ENCODE measurements around the gene CCNDBP1.

GRCh38 chr15:43238671-43239131 is 53.5 kb downstream of the CCNDBP1 start:
- TF ChIP-seq CTCF (IDR thresholded peaks at IDR 0.05; ENCODE audit: low read depth, low read length): no peak
- TF ChIP-seq EZH2phosphoT487 (IDR thresholded peaks at IDR 0.05; ENCODE audit: low read depth): no peak

Measured in OCI-LY3 (cell line).